GM21825 (cell line): Measurements from ENCODE around the gene PNPT1.
A peak's percentile ranks its signal among the peaks of the same experiment; 100 is the strongest.

Source experiments
- ATAC-seq: cut with Tn5 transposase; IDR thresholded peaks from one replicate; pipeline ENCODE4 v1.9.1; 2021; ENCODE audit warnings: mild to moderate bottlenecking, moderate library complexity; ENCODE audit not compliant: unreplicated experiment

PNPT1 gene

GRCh38 chr2:55672630-55673029, 21.0 kb downstream of the PNPT1 start:
- no peak for ATAC-seq

DNA sequence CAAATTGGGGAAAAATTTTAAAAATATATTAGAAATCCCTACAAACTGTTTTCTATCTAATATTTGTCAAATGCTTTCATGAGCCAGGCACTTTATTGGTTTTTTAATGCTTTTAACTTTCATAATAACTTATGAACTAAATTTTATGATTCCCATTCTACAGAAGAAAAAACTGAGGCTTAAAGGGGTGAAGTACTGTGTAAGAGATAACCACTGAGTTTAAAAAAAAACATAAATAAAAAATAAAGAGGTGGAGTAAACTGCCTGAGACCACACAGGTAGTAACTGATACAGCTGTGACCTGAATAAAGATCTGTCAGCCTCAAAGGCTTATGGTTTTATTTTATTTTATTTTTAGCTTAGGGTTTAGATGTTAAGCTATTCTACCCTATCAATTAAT, 24.7 kb downstream of the PNPT1 start:
- no peak for ATAC-seq

DNA sequence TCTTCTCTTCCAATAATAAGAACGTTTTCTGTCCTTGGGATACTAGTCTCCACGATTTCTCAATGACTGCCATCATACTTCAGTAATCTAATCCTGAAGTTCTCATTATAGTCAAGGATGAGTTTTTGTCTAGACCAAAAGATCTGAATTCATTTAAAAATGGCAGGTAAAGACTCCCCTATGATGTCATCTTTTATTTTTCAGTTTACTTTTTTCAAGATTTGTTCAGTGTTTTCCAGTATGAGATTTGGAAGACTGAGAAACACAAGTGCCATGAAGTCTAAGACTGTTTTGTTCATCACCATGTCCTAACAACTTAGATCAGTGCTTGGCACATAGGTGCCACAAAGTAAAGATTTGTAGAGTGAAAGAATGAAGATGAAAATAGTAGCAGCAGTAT, 40.4 kb downstream of the PNPT1 start:
- ATAC-seq: no peak

- ATAC-seq: no peak
Observed at GRCh38 chr2:55649211-55649610, 44.4 kb downstream of the PNPT1 start.

DNA sequence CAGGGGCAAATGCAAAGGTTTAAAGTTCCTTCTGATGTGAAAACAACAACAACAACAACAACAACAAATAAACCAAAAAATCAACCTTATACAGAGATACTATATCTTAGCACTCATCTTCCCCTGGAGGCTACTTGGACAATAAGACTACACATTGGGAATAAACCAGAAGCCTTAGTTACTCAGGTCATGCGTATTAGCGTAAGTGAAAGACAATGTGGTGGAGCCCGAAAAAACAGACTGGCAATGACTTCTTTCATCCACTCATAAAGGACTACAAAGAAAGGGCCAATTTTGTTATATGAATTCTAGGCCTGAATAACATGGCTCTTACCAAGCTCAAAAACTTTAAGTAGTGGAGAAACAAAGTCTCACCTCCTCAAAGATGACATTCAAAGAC, 56.8 kb downstream of the PNPT1 start:
- no peak for ATAC-seq

DNA sequence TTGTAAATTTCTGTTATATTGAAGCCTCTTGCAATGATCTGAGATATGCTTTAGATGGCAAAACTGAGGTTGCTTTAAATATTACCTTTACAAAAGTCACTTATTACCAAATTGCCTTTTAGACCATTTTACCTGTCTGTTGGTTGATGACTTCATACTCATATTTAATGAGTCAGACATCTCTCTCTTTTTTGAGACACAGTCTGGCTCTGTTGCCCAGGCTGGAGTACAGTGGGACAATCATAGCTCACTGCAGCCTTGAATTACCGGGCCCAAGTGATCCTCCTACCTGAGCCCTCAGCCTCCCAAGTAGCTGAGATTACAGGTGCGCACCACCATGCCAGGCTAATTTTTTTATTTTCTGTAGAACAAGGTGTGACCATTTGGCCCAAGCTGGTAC, 64.7 kb downstream of the PNPT1 start:
- ATAC-seq: no peak

GRCh38 chr2:55627915-55628314, 65.7 kb downstream of the PNPT1 start:
- no peak for ATAC-seq

GRCh38 chr2:55621802-55622201, 71.8 kb downstream of the PNPT1 start:
- no peak for ATAC-seq

- no peak for ATAC-seq
Observed at GRCh38 chr2:55620123-55620779, 73.4 kb downstream of the PNPT1 start.

DNA sequence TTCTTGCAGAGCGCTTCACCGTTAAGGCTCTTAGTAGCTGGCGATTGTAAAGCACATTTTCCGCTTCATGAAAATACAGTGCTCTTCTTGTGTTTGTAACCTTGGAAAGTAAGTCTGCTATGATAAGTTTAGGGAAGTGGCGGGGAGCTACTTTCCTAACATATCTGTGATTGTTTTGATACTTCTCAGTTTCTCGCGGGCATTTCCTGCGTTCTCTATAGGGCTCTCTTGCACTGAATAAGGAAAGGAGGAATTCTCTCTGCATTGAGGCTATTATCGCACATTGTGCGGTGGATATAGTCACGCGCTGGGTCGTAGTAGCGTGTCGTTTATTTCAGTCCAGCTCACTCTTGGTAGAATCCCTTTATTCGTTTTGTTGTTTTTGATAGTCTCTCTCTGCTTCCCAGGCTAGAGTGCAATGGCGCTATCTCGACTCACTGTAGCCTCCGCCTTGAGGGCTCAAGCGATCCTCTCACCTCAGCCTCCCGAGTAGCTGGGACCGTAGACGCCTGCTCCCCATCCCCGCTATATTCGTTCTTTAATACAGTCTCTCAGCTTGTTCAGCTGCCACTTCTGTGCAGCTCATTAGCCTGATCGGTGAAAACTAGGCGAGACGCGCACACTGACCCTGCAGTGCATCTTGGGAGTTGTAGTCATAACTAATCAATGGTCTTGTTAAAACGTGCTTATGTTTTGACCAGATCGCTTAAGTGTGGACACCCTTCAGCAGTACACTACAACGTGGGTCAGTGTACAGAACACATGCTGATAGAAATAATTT, 75.2 kb downstream of the PNPT1 start:
- peak; percentile 31 for ATAC-seq

- ATAC-seq: no peak
Observed at GRCh38 chr2:55618025-55618274, 75.7 kb downstream of the PNPT1 start.

GRCh38 chr2:55617175-55618024, 76.2 kb downstream of the PNPT1 start, which contains the start of gene PPP4R3B:
Gene PPP4R3B (minus strand): TSS chr2:55617622. CDS start chr2:55617285, 337 bp downstream.
- peak; percentile 85 for ATAC-seq

GRCh38 chr2:55616551-55617174, 77.0 kb downstream of the PNPT1 start:
- ATAC-seq: peak; percentile 19

GRCh38 chr2:55611997-55612396, 81.6 kb downstream of the PNPT1 start:
- no peak for ATAC-seq

GRCh38 chr2:55610954-55611743, 82.5 kb downstream of the PNPT1 start:
- ATAC-seq: no peak

- no peak for ATAC-seq
Observed at GRCh38 chr2:55609938-55610578, 83.6 kb downstream of the PNPT1 start.

- ATAC-seq: no peak
Observed at GRCh38 chr2:55609193-55609794, 84.3 kb downstream of the PNPT1 start.

GRCh38 chr2:55607717-55608116, 85.9 kb downstream of the PNPT1 start:
- ATAC-seq: no peak

DNA sequence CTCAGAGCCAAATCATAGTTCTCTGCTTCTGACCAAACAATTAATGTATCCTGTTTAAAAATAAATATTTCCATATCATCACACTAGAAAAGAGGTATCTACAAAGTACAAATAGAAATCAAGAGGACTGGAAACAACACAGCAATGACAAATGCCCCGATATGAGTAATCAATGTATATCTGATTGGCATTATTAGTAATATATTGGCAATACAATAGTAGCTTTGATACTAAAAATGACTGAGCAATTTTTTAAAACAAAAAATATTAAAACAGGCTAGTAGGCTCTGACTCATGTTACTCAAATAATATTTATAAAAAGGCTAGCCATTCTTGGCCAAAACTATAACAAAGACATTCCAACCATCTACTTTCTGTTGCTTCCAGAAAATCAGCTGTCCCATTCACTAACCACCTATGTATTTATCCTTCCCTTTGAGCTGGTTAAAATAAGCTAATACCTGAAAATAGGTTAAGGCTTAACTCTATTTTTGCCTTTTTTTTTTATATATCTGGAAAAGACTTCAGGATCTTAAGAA, 89.5 kb downstream of the PNPT1 start:
- no peak for ATAC-seq
